Left hindlimb (tissue), 1 donor: ENCODE measurements around the gene GAS1.
A peak's percentile ranks its signal among the peaks of the same experiment; 100 is the strongest.

Experiments
- DNase-seq: peaks from one replicate; pipeline ENCODE4 v3.0.0-alpha.2; 2018

GAS1 gene

DNA sequence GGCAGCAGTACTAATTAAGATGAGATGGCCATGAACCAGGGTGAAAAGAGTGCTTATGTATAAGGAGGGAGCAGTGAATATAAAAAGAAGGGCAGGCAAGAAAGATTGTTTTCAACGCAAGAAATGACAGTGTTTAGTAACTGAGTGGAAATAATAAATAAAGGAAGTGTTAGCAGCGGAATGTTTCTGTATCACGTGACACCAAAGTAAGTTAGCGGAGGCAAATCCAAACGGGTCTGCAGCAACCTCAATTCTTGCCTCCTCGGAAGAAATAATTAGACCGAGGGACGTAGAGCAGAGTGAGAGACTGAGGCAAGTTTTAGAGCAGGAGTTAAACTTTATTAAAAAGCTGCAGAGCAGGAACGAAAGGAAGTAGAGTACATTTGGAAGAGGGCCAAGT, 15.4 kb upstream of the GAS1 start:
- DNase-seq, result no peak

DNA sequence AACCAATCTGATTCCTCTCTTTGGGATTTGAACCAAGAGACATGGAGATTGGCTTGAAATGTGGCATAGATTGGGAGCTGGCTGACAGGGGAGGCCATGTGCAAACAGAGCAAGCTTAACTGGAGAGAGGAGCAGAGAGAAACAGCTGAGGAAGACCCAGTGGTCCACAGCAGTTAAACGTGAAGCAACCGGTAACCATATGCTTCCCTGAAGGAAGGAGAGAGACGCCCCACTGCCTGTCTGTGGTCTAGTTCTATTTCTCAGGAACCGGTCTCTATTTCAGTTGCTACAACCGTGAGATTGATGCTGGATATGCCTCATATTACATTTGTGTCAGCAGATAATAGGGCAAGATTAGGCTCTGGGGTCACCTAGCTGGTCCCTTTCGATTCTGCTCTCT, 13.6 kb upstream of the GAS1 start:
- DNase-seq, result no peak

DNA sequence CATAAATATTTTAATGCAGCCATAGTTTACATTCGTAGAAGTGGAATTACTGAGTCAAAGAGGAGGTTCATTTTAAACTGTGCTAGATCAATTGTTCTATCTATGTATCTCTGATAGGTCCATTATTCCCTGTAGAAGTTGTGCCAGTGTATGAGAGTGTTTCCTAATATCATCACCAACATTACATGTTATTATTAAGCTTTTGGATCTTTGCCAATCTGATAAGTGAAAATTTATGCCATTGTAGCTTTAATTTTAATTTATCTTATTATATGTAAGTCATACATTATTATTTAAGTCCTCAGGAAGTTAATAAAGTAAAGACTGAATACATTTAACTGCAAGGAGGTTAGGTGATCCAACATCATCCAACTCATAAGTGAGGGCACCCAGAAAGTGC, 10.9 kb upstream of the GAS1 start:
- no peak for DNase-seq

DNA sequence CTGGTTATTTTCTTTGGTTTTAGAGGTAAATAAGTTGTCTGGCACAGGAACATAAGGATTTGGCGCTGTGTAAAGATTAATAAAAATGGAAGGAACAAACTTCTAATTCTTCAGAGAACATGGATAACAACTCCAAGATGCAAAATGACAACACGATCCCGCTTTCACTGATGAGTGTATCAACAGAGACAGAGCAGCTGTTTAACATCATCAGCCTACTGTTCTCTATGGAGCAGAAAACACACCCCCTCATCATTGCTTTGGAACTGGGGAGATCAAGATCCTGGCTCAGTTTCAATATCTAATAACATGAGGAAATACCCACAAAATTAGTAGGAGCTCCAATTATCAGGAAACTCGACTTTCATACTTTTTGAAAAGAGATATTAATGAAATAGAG, 8.3 kb upstream of the GAS1 start:
- no peak for DNase-seq

DNA sequence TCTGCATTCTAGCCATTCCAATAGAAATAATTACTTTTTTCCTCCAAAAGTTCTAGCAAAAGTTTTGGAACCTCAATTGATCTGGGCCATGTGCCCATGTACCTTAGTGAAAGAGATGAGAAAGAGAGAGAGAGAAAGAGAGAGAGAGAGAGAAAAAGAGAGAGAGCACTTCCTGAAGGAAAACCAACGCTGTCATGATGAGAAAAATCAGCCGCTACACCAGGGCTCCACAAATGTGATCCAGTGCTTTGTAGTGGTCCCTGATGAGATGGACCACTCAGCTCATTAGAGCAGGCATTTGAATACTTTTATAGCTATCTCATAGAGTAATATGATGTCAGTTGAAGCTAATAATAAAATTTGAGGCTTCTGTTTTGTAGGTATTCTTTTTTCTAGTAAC, 7.7 kb upstream of the GAS1 start:
- no peak for DNase-seq

DNA sequence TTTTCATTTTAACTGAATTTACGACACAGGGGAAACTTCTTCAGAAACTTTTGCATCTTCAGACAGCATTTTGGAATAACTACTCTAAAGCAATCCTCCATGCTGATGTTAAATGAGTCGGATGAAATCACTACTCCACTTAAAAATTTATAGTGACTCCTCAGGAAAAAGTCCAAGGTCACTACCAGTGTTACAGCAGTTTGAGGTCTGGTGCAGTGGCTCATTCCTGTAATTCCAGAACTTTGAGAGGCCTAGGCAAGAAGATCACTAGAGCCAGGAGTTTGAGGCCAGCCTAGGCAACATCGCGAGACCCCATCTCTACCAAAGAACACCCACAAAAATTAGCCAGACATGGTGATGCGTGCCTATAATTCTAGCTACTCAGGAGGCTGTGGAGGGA, 5.9 kb upstream of the GAS1 start:
- no peak for DNase-seq

DNA sequence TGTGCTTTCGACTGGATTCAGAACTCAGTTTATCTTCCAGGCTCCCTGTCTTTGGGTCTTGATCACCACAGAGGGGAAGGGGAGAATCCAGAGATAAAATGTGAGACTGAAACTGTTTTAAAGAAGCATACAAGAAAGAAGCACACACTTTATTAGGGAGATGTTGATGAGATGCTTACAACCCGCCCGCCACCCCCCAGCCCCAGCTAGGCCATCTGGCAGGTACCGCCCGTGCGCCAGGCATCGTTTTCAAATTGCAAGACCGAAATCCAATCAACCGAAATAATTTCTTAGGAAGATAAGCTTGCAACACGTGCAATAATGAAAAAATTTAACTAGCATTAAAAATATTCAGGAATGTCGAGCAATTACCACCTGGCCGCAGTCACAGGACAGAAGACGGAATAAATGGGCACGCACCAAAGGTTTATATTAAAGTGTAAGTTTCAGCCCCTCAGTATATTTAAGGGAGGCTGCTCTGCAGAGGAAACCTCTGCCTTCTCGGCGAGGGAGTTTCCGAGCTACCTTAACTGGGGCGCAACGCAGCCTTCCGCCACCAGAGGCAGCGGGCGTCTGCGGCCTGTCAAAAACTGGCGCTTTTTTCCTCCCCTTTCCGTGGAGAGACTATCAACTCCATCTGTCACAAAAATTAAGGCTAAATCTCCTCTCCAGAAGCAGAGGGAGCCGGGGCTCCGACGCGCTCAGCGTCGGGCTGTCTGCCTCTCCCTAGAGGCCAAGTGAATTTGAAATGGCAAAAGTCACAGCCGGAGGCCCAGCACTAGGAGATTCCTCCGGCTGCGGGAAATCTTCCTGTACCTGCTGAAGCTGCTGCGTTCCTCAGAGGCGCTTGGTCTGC, 996 bp upstream of the GAS1 start:
- DNase-seq, result peak; percentile 93

DNA sequence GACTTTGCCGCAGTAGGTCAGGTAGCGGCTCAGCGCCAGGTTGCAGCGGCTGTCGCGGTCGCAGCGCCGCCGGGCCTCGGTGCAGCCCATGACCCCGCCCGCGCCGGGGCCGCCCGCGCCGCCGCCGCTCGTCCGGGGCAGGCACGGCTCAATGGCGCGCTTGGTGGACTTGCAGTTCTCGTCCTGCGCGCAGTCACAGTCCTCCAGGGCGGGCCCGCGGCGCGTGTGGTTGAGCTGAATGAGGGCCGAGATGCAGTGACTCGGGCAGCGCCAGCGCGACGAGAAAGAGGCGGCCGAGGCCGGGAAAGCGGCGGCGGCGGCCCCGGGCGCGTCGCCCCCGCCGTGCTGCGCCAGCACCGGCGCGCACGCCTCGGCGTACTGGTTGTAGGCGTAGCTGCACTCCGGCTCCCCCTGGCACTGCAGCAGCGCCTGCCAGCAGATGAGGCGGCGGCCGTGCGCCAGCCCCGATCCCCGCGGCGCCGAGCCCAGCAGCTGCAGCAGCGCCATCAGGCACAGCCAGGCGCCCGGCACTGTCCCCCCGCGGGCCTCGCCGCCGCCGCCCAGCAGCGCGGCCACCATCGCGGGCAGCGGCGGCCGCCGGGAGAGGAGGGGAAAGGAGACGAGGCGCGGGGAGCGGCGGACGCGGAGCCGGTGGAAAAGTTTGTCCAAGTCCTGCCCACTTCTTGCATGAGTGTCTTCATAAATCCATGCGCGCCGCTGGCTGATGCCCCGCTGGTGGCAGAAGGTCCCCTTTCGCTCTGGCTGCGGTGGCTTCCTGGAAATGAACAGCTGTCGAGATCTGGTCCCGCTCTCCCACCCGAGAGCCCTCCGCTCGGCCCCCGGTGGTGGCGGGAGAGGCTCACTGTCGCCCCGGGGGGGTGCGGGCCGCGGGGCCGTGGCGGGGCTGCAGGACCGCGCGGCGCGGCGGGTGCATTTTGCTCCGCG, 833 bp downstream of the GAS1 start:
- peak; percentile 82 for DNase-seq

DNA sequence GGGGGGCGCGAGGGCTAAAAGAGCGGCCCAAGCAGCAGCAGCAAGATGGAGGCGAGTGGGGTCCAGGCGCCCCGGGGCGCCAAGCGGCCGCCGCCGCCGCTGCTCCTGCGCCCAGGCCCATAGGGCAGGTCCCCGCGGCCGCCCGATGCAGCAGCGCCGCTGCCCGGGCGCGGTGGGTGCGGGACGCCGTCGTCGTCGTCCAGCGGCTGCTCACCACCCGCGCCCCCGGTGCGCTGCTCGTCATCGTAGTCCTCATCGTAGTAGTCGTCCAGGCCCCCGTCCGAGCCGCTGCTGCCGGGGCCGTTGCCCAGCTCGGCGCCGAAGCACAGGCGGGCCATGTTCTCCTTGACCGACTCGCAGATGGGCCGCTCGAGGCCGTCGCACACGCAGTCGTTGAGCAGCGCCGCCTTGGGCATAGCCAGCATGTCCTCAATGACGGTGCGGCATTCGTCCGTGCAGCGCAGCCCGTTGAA, 1.5 kb downstream of the GAS1 start:
- peak; percentile 62 for DNase-seq

DNA sequence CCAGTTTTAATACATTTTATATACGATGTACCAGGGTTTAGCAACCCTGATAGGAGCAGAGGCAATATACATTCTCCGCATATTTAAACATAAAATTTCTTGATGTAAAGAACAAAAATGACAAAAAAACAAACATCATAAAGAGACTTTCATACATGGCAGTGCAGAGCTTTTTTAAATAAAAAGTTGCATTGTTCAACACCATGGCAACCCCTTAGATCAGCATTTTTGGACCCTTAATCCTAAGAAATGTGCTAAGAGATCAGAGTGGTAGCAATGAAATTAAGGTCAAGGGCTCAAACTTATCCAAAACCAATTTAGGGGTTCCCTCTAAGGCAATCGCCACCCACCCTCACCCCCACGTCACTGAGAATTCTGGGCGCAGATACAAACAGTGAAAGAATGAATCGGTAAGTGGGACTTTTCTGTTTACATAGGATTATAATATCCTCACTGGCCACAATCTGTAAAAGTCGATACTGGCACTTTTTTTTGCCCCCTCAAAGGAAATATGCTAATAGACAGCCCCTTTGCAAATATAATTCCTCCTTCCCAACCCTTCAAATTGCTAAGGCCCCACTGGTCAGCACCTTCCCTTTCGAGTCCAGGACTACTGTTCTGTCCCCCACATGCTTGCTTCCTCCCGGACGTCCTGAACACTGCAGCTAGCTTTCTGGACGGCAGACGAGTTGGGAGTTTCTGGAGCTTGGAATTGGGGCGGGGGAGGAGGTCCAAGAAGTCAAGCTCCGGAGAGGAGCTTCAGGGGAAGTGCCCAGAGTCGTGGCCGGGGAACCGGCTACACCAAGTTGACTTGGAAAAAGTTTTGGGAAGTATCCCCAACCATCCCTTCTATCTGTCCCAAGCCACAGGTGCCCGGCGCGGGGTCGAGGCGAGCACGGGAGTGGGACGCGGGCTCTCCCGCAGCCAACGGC, 2.2 kb downstream of the GAS1 start:
- peak; percentile 48 for DNase-seq

DNA sequence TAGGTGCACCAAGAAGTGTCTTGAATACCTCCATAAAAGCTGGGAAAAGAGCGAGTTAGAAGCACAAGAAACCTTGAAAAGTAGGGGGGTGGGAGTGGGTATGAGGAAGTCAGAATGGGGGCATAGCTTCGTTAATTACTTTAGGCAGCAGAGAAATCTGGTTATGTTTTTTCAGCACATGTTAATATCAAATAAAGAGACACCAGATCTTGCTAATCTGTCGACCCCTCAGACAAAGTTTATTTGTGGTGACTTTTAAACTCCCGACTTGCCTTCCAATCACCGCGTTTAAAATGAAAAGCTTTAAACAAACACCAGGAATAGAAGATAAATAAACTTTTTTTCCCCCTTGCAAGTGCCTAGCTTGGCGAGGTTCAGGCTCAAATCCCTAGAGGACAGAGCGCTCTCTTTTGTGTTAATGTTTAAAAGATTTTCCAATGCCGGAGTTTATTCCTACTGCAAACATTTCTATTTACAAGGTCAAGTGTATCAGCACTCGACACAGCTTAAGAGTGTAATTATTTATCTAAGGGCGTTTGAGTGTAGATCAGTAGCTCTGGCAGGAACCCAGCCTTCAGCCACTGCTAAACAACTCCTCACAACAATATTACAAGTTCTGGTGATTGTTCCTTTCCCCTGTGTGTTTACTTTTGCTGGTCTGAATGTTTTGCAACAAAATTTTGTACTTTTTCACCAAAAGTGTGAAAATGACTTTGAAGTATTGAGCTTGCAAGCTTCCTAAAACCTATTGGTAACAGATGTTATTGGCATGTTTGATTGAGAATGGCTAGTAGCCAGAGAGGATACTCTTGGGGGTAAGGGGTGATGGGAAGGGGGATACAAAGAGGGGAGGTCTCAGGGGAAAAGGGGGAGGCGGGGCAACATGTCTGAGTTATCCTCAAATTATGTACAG, 3.8 kb downstream of the GAS1 start:
- peak; percentile 41 for DNase-seq

DNA sequence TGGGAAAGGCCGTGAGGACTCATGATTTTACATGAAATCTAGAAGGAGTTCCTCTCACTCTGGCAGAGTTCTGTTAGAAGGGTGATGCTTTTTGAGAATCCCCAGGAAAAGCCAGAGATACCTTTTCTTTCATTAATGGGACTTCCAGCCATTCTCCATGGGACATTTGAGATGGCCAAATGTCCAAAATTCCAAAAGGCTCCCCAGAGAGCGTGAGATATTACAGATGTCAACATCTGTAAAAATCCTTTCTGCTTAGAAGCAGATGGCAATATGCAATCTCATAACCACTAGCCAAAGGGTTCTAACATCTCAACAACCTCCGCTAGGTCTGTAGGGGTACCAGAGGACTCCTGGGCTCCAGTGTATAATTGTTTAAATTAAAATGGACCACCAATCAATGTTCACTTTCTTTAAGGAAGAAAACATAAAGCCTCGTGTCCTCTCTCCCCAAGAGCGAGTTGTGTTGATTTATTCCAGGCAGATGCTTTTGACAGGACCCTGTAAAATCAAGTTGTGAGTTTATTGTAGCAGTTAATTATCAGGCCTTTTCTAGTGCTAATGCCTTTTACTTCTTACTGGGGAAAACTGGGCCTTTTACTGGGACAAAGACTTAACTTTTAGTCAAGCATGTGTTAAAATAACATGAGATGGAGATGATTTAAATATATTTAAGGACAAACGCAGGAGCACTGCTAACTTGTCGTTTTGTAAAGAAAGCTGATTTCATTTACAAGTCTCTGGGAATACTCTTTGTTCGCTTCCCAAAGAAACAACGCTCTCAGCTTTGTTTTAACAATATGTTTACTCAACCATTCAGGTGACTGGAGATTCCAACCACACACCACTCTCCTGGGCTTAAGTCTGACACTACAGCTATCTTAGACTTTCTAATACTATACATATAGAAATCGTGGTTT, 4.8 kb downstream of the GAS1 start:
- no peak for DNase-seq

DNA sequence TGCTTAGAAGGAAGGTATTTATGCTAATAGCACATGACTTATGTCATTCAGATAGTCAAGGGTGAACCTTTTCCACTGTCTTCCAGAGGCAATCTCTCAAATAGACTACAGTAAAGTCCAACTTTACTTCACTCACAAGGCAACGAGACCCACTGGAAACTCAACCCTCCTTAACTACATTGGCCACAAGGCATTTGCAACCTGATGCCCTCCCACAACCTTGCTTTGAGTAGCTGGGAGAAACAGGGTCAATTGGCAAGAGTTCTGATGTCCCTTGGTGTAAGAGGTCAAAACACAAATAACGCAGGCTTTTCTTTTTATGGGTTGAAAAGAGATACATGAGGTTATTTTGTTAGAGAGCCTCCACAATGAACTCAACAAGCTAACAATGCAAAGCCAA, 6.1 kb downstream of the GAS1 start:
- DNase-seq, result no peak

DNA sequence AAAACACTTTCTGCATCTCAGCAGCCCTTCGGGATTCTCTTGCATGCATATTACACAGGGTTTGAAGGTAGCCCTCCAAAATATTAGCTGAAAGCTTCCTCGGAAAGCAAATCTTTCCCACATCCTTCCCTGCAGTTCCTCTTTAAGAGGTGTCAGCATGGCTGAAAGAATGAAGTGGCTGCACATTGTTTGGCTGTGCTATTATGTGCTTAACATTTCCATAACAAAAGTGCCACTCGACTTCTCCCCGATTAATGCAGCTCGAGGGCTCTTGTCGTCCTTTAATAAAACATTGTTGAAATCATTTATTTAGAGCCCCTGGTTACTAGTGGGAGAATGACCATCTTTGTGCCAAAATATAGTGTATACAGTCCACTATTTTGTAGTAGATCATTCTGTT, 6.5 kb downstream of the GAS1 start:
- DNase-seq, result no peak

DNA sequence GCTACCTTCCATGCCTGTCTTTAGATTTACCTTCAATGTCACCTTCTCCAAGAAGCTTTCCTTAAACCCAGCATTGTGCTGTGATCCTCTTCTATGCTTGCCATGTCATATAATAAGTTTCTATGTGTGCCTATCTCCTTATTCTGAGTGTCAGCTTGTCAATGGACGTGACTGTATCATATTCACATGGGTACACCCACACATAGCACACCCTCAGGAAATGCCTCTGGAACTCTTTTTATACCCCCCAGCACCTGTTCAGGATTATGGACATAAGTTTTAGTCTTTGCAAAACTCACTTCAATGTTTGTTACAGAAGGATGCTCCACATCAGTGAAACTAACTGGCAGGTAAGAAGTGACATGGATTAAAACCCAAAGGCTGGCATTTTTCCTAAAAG, 7.4 kb downstream of the GAS1 start:
- no peak for DNase-seq

DNA sequence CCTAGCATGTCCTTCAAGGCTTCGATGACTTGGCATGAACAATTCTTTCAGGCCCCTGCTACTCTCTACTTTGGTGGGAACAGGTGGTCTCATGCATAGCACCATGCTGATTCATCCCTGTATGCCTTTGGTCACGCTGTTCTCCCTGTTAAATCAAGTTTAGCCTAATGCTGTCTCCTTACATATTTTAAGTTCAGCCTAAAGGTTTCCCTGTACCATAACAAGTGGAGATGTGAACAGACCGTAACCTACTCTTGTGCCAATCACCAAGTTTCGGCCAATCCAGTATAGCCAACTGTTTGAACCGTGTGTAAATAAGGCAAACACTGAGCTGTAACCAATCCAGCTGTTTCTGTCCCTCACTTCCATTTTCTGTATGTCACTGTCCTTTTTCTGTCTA, 8.0 kb downstream of the GAS1 start:
- no peak for DNase-seq

DNA sequence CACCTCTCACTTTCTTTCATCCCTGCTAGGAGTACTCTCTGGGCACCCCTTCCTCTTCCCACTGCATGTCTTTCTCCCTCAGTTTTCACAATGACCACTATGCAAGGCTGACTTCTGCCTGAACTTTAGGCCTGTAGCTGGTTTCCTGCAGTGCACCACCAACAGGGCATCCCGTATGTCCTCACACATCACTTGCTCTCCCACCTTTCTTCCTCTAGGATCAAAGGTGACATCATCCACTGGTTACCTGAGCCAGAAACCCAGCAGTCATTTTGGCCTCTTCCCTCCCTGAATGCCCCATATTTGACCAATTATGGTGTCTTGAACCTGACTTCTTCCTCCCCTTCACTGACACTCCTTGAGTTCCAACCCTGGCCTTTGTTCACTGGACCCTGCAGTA, 8.5 kb downstream of the GAS1 start:
- no peak for DNase-seq

DNA sequence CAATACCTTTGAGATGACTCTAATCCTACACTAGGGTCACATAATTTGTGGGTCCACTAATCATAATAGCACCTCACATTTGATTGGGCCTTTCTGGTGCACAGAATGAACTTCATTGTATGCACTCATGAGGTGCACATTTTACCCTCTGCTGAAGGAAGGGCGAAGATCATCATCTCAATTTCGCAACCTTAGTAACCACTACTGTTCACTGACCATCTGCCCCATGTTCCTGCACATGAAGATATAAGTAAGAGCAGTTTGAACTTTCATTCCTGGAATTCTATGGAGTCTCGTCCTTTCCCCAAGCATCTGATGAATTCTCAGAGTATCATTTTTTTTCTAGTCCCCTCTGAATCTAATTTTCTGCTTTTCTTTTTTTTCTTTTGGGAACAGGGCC, 21.2 kb downstream of the GAS1 start:
- DNase-seq, result no peak

DNA sequence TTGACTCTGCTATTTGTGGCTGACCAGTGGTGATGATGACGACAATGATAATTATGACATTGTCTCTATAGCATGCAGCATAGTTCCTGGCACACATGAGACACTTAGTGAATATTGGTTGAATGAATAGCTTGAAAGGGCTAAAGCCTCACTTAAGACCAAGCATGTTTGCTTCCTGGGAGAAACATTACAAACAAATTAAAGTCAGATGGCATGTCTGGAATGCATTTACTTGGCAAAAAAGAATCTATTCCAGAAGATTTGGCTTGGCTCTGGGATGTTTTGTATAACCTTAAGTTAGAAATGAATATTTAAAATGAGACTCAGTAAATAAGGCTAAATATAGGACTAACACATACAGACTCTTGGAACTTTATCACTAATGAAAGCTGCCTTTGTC, 21.6 kb downstream of the GAS1 start:
- no peak for DNase-seq

DNA sequence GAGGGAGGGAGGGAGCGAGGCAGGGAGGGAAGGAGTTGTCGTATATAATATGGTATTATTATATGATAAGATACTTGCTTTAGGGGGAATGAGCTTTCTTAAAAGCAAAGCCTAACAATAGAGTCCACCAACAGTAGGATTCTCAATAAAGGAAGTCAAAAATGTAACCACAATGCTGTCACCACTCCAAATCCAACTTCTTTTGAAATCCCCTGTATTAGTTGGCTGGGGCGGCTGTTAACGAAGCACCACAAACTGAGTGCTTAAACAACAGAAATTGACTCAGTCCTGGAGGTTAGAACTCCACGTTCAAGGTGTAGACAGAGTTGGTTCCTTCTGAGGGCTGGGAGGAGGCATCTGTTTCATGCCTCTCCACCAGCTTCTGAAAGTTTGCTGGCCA, 23.1 kb downstream of the GAS1 start:
- no peak for DNase-seq
